OCI-LY7 (cell line): ENCODE measurements around the gene G6PC3. TPM values are rescaled to one million over a fixed set of nuclear protein-coding genes. Genes with fewer than 3 reads are reported as not detected.
A peak's percentile ranks its signal among the peaks of the same experiment; 100 is the strongest.

Experiments used
- BruUV-seq: library from RNA; stranded (reverse); fragments of 400-500 nt; replicated peaks from 2 replicates; lab custom pipeline; 2021; lab: Mats Ljungman, UMichigan
- CTCF ChIA-PET: fragments of 300-600 bp; sonication (Branson Sonifier 250); formaldehyde crosslinking; loops from one replicate; lab custom pipeline; 2022; ENCODE audit warnings: antibody characterized with exemption; ENCODE audit not compliant: unreplicated experiment; lab: Charles Lee
- POLR2A ChIA-PET: fragments of 300-600 bp; sonication (Branson Sonifier 250); formaldehyde crosslinking; loops from one replicate; lab custom pipeline; 2022; ENCODE audit warnings: antibody characterized with exemption; lab: Charles Lee
- DNase-seq: peaks from one replicate; pipeline ENCODE4 v3.0.0-alpha.2; 2015; ENCODE audit warnings: low spot score
- H2AFZ ChIP-seq: fragments of 200-600 bp; sonication (generic), shearing (Covaris generic); 2 replicates; pipeline ENCODE4 v1.6.1; 2014; ENCODE audit warnings: mild to moderate bottlenecking, antibody characterized with exemption, low read length, moderate library complexity
- H3K27ac ChIP-seq: fragments of 200-600 bp; sonication (generic); 2 replicates; pipeline ENCODE4 v1.5.1; 2014; ENCODE audit warnings: mixed run types, low read depth, mild to moderate bottlenecking, moderate library complexity, low read length, inconsistent platforms; ENCODE audit not compliant: poor library complexity, severe bottlenecking
- H3K36me3 ChIP-seq: fragments of 200-600 bp; sonication (generic); 2 replicates; pipeline ENCODE4 v1.6.1; 2014; ENCODE audit warnings: mild to moderate bottlenecking, antibody characterized with exemption, low read length, moderate library complexity, mixed read lengths; ENCODE audit not compliant: insufficient read depth
- H3K4me1 ChIP-seq: fragments of 200-600 bp; sonication (generic); 2 replicates; pipeline ENCODE4 v1.5.1; 2014; ENCODE audit warnings: mild to moderate bottlenecking, low read length; ENCODE audit not compliant: insufficient read depth, poor library complexity, severe bottlenecking
- H3K4me2 ChIP-seq: fragments of 200-600 bp; sonication (generic); 2 replicates; pipeline ENCODE4 v1.6.1; 2014; ENCODE audit warnings: mild to moderate bottlenecking, low read length
- H3K4me3 ChIP-seq: fragments of 200-600 bp; sonication (generic); 2 replicates; pipeline ENCODE4 v1.5.1; 2014; ENCODE audit warnings: mild to moderate bottlenecking, low read depth, low read length; ENCODE audit not compliant: poor library complexity, severe bottlenecking
- H3K79me2 ChIP-seq: fragments of 200-600 bp; sonication (generic); 2 replicates; pipeline ENCODE4 v1.6.1; 2016; ENCODE audit warnings: low read depth, mild to moderate bottlenecking, low read length, moderate library complexity, mixed read lengths; ENCODE audit not compliant: insufficient read depth
- H3K9me2 ChIP-seq: fragments of 200-600 bp; sonication (generic); 2 replicates; pipeline ENCODE4 v1.6.1; 2016; ENCODE audit warnings: mild to moderate bottlenecking, low read length, mixed read lengths; ENCODE audit not compliant: insufficient read depth
- H3K9me3 ChIP-seq: fragments of 200-600 bp; sonication (generic); 2 replicates; pipeline ENCODE4 v1.6.1; 2014; ENCODE audit warnings: mild to moderate bottlenecking, mixed run types, low read length, mixed read lengths
- H4K20me1 ChIP-seq: fragments of 200-600 bp; sonication (generic); 2 replicates; pipeline ENCODE4 v1.6.1; 2014; ENCODE audit warnings: mild to moderate bottlenecking, antibody characterized with exemption, low read length, moderate library complexity, mixed read lengths; ENCODE audit not compliant: insufficient read depth
- CTCF ChIP-seq: fragments of 200-600 bp; sonication (generic); conservative IDR thresholded peaks from 2 replicates; pipeline ENCODE4 v1.5.1; 2014; ENCODE audit warnings: mild to moderate bottlenecking, antibody characterized with exemption, low read length, moderate library complexity, mixed read lengths
- EZH2phosphoT487 ChIP-seq: fragments of 200-600 bp; sonication (generic); IDR thresholded peaks from 2 replicates; pipeline ENCODE4 v1.6.1; 2018; ENCODE audit warnings: low read depth, borderline replicate concordance, mild to moderate bottlenecking, mixed run types, antibody characterized with exemption, low read length, moderate library complexity, mixed read lengths
- intact Hi-C: fragments of 100-400 bp; cut with micrococcal nuclease; formaldehyde crosslinking; loops from one replicate; pipeline ENCODE4 v1.10.0; 2022; ENCODE audit not compliant: unreplicated experiment
- total RNA-seq, 2 experiments: library from RNA; depleted of rRNA in 1 of 2; stranded (reverse); fragments of >200 nt in 1 of 2; shearing (Covaris generic) in 1 of 2; gene quantifications; 2 replicates each; pipeline ENCODE4 v1.2.3, GENCODE V29; 2014 to 2022

The G6PC3 gene
- total RNA-seq, 2 experiments from 2014 or later, result 20.6 to 46.1 TPM

GRCh38 chr17:44063704-44064639 is 6.6 kb upstream of the G6PC3 start:
- H3K4me1 ChIP-seq, result peaks cover 25% of the 10 kb centered on the region
- POLR2A ChIA-PET, result interaction anchor here (0.7 kb wide), 1 partner anchor 105 kb away, joined by 3 read pairs; no protein-coding TSS in a partner anchor
- H4K20me1 ChIP-seq, result no peaks in the 10 kb centered on the region
- H2AFZ ChIP-seq, result no peak overlapping the region
- H3K4me2 ChIP-seq, result peak overlapping the region; percentile 33
- no peaks in the 10 kb centered on the region for H3K9me2 ChIP-seq
- DNase-seq, result no peak
- TF ChIP-seq EZH2phosphoT487, result no peak
- no peak for TF ChIP-seq CTCF
- peak overlapping the region; percentile 7 for H3K4me3 ChIP-seq
- peaks cover 69% of the 10 kb centered on the region for H3K79me2 ChIP-seq
- CTCF ChIA-PET, result no interaction called here
- TSS peak; percentile 32 for BruUV-seq
- H3K27ac ChIP-seq, result no peak overlapping the region
- H3K9me3 ChIP-seq, result 0 out of 2 replicates have a peak, but pooled peaks cover under 1% of the 10 kb centered on the region
- intact Hi-C loops, result no loop called here
- H3K36me3 ChIP-seq, result peaks cover 52% of the 10 kb centered on the region

DNA sequence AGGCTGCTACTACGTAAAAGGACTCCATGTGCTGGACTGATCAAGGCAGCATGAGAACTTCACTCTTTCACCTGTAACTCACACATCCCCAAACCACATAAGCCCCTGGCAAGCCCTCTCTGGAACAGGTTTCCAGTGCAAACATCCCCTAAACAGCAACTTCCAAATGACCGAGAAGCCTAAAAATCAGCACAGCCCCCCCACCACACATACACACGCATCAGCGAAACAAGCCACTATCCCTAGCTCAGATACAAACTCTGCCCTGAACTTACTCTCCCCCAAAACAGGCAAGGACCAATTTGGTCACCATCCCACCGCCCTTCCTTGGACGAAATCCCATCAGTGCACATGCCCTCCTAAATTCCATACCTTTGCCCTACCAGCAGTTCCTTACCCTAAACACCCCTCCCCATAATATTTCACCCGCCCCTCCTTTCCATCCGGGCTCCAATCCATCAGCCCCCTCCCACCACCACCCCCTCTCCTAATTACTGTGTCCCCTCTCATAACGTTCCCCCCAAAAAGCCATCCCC is 4.8 kb upstream of the G6PC3 start:
- Histone ChIP-seq H4K20me1 (no peaks in the 10 kb centered on the region), H3K4me2 (peak overlapping the region; percentile 87), H3K9me3 (no peaks in the 10 kb centered on the region), H3K4me3 (peak overlapping the region; percentile 90), H2AFZ (peak overlapping the region; percentile 10; the same call in 1 of the 2 replicates), H3K9me2 (no peaks in the 10 kb centered on the region), H3K4me1 (peaks cover 35% of the 10 kb centered on the region), H3K36me3 (peaks cover 36% of the 10 kb centered on the region), H3K79me2 (peaks cover 53% of the 10 kb centered on the region), H3K27ac (peak overlapping the region; percentile 72)
- intact Hi-C loops, result no loop called here
- CTCF ChIA-PET, result interaction anchor here (0.5 to 0.6 kb wide), 2 partner anchors 61 to 184 kb away, joined by 3 to 4 read pairs; no protein-coding TSS in a partner anchor
- peak; percentile 39 for DNase-seq
- BruUV-seq, result no TSS peak
- POLR2A ChIA-PET, result interaction anchor here (0.6 to 0.8 kb wide), 2 partner anchors 11 to 61 kb away, joined by 3 read pairs; no protein-coding TSS in a partner anchor
- TF ChIP-seq EZH2phosphoT487, result no peak
- no peak for TF ChIP-seq CTCF
